Dermis microvascular lymphatic vessel endothelial cell (primary cell): ENCODE data around the gene NCLN. TPM values are rescaled to one million over a fixed set of nuclear protein-coding genes. Genes with fewer than 3 reads are reported as not detected.
"Not testable (repeated sequence)": the region's sequence is repeated elsewhere in the genome, so short reads cannot be mapped to it uniquely, and the experiment has no call there.

ENCODE experiments used
- DNase-seq, 2 donors: peaks; one replicate each; pipeline versions ENCODE4 v3.0.0 to v3.0.0-alpha.2; 2010; ENCODE audit warnings: low read depth in 2 of 2
- total RNA-seq: library from RNA; depleted of rRNA; stranded (reverse); fragments of >200 nt; gene quantifications from 2 replicates; pipeline ENCODE4 v1.2.1, GENCODE V29; 2014

Gene NCLN
- total RNA-seq, 1 donor from 2014 or later = 33.2 TPM

GRCh38 chr19:3179739-3180293 is 5.9 kb upstream of the NCLN start:
- no peak for DNase-seq

- no peak for DNase-seq
Measured at GRCh38 chr19:3183721-3184641, 1.7 kb upstream of the NCLN start.

GRCh38 chr19:3184847-3185460 is 776 bp upstream of the NCLN start:
- DNase-seq = peak; percentile 57 to 75

GRCh38 chr19:3186160-3186688 is 494 bp downstream of the NCLN start:
- peak; percentile 9 to 22 for DNase-seq

GRCh38 chr19:3186891-3187661 is 1.3 kb downstream of the NCLN start:
- no peak for DNase-seq

GRCh38 chr19:3187662-3188511 is 2.2 kb downstream of the NCLN start:
- DNase-seq = no peak

- DNase-seq = no peak
Measured at GRCh38 chr19:3188627-3189596, 3.2 kb downstream of the NCLN start.

- DNase-seq = no peak
Measured at GRCh38 chr19:3189702-3190469, 4.2 kb downstream of the NCLN start.

- no peak for DNase-seq
Measured at GRCh38 chr19:3190470-3190770, 4.7 kb downstream of the NCLN start.

GRCh38 chr19:3190921-3191805 is 5.4 kb downstream of the NCLN start:
- no peak for DNase-seq

GRCh38 chr19:3191806-3192104 is 6.0 kb downstream of the NCLN start:
- not testable (repeated sequence) for DNase-seq

- DNase-seq = no peak
Measured at GRCh38 chr19:3192228-3192635, 6.5 kb downstream of the NCLN start.

GRCh38 chr19:3192684-3193083 is 7.0 kb downstream of the NCLN start:
- no peak for DNase-seq

- DNase-seq = no peak
Measured at GRCh38 chr19:3193256-3194105, 7.8 kb downstream of the NCLN start.

GRCh38 chr19:3194106-3195087 is 8.7 kb downstream of the NCLN start:
- no peak for DNase-seq
